Endothelial cell of umbilical vein (primary cell): ENCODE data around the gene ZC3H18. TPM values are rescaled to one million over a fixed set of nuclear protein-coding genes. Genes with fewer than 3 reads are reported as not detected.

Experiments
- BruUV-seq: library from RNA; stranded (reverse); fragments of 400-500 nt; replicated peaks from 2 replicates; lab custom pipeline; 2021; lab: Mats Ljungman, UMichigan
- CTCF ChIA-PET: fragments of 300-600, 350-600 bp; sonication (Branson Sonifier 250); formaldehyde crosslinking; loops from one replicate; lab custom pipeline; 2021; ENCODE audit warnings: antibody characterized with exemption, inconsistent platforms; lab: Charles Lee
- POLR2A ChIA-PET: fragments of 300-600, 350-600 bp; sonication (Branson Sonifier 250); formaldehyde crosslinking; loops from one replicate; lab custom pipeline; 2021; ENCODE audit warnings: antibody characterized with exemption, inconsistent platforms; lab: Charles Lee
- DNase-seq: peaks from one replicate; pipeline ENCODE4 v3.0.0-alpha.2; 2011; ENCODE audit warnings: low read depth, low spot score
- FAIRE-seq: peaks from 2 replicates; lab custom pipeline; 2011; peaks lifted over from hg19 to GRCh38; lab: Jason Lieb, UNC
- H2AFZ ChIP-seq: 2 replicates; pipeline ENCODE4 v1.6.0; 2012; ENCODE audit warnings: low read depth, low read length, control low read depth, inconsistent platforms
- H3K27ac ChIP-seq: 2 replicates; pipeline ENCODE4 v1.5.1; 2011; ENCODE audit warnings: low read depth, mild to moderate bottlenecking, control low read depth, low read length, moderate library complexity; ENCODE audit not compliant: insufficient read depth
- H3K27me3 ChIP-seq, 2 experiments: 2 replicates each; pipeline versions ENCODE4 v1.6.0 to v1.6.1; 2011; ENCODE audit warnings: low read length in 2 of 2, mixed read lengths in 1 of 2; ENCODE audit not compliant: control insufficient read depth in 2 of 2, insufficient read depth in 2 of 2
- H3K36me3 ChIP-seq, 2 experiments: 2 replicates in 1 of 2; 3 replicates in 1 of 2; pipeline ENCODE4 v1.5.1; 2011; ENCODE audit warnings: low read length in 2 of 2, mild to moderate bottlenecking in 1 of 2, moderate library complexity in 1 of 2; ENCODE audit not compliant: control insufficient read depth in 2 of 2, insufficient read depth in 2 of 2; ENCODE audit errors: extremely low read depth in 1 of 2
- H3K4me1 ChIP-seq: 3 replicates; pipeline ENCODE4 v1.5.1; 2011; ENCODE audit warnings: mild to moderate bottlenecking, low read length; ENCODE audit not compliant: control insufficient read depth, insufficient read depth; ENCODE audit errors: extremely low read depth
- H3K4me2 ChIP-seq: 2 replicates; pipeline ENCODE4 v1.6.1; 2011; ENCODE audit warnings: low read length, control low read depth, mixed read lengths; ENCODE audit not compliant: insufficient read depth
- H3K4me3 ChIP-seq, 3 experiments: fragments of 200-600 bp in 1 of 3; sonication (generic), shearing (Covaris generic) in 1 of 3; replicated peaks in 1 of 3; 2 replicates each; pipeline ENCODE4 v1.5.1; 2011 to 2016; ENCODE audit warnings: control low read depth in 3 of 3, low read length in 3 of 3, mild to moderate bottlenecking in 2 of 3, inconsistent platforms in 1 of 3, low read depth in 1 of 3, moderate library complexity in 1 of 3; ENCODE audit not compliant: insufficient read depth in 1 of 3
- H3K79me2 ChIP-seq: 2 replicates; pipeline ENCODE4 v1.6.0; 2012; ENCODE audit warnings: low read length, inconsistent platforms; ENCODE audit not compliant: control insufficient read depth, insufficient read depth
- H3K9ac ChIP-seq: replicated peaks from 2 replicates; pipeline ENCODE3; 2011; ENCODE audit warnings: low read length, control low read depth; ENCODE audit not compliant: insufficient read depth; ENCODE audit errors: extremely low read depth
- H3K9me1 ChIP-seq: replicated peaks from 3 replicates; pipeline ENCODE4 v1.6.0; 2011; ENCODE audit warnings: mild to moderate bottlenecking, low read length; ENCODE audit not compliant: control insufficient read depth, insufficient read depth; ENCODE audit errors: extremely low read depth
- H3K9me3 ChIP-seq: replicated peaks from 2 replicates; pipeline ENCODE4 v1.5.1; 2012; ENCODE audit warnings: low read length, inconsistent platforms; ENCODE audit not compliant: control insufficient read depth, insufficient read depth
- H4K20me1 ChIP-seq: replicated peaks from 2 replicates; pipeline ENCODE3; 2011; ENCODE audit warnings: mild to moderate bottlenecking, low read length; ENCODE audit not compliant: control insufficient read depth, insufficient read depth; ENCODE audit errors: extremely low read depth
- FOS ChIP-seq: IDR thresholded peaks from 2 replicates; pipeline ENCODE4 v1.6.1; 2011; ENCODE audit warnings: mild to moderate bottlenecking, low read length, moderate library complexity, borderline replicate concordance; ENCODE audit not compliant: insufficient read depth
- GATA2 ChIP-seq: IDR thresholded peaks from 2 replicates; pipeline ENCODE4 v1.7.0; 2011; ENCODE audit warnings: low read depth, mild to moderate bottlenecking, moderate library complexity, mixed read lengths, low read length; ENCODE audit not compliant: insufficient read length, insufficient read depth
- JUN ChIP-seq: IDR thresholded peaks from 2 replicates; pipeline ENCODE4 v1.6.1; 2011; ENCODE audit warnings: borderline replicate concordance, low read depth; ENCODE audit not compliant: insufficient read length, insufficient read depth
- MYC ChIP-seq: IDR thresholded peaks from one replicate; pipeline ENCODE4 v1.6.1; 2011; ENCODE audit warnings: mild to moderate bottlenecking, low read depth, low read length
- POLR2A ChIP-seq: IDR thresholded peaks from 2 replicates; pipeline ENCODE4 v1.6.1; 2012; ENCODE audit warnings: low read depth, mild to moderate bottlenecking, control low read depth, low read length
- POLR2AphosphoS5 ChIP-seq: IDR thresholded peaks from 2 replicates; pipeline ENCODE4 v1.6.1; 2012; ENCODE audit warnings: low read depth, mild to moderate bottlenecking, control low read depth, low read length, moderate library complexity; ENCODE audit not compliant: insufficient read depth
- dilution Hi-C: fragments of 300-500 bp; cut with MboI; formaldehyde crosslinking; loops from one replicate; pipeline ENCODE4 v1.15.0; 2019; ENCODE audit warnings: low sequenced_read_pairs; ENCODE audit not compliant: extremely low pct_ligation_motif_present
- intact Hi-C: fragments of 100-400 bp; cut with micrococcal nuclease; formaldehyde crosslinking; loops from one replicate; pipeline ENCODE4 v1.10.0; 2022
- polyA plus RNA-seq, 4 experiments: library from polyadenylated mRNA; depleted of rRNA in 3 of 4; stranded (reverse) in 3 of 4; unstranded in 1 of 4; fragments of >200 nt; gene quantifications; 2 replicates each; pipeline versions ENCODE4 v1.2.1 to v1.2.3, GENCODE V29; 2011 to 2012; ENCODE audit warnings: missing spikeins in 1 of 4
- total RNA-seq: library from RNA; stranded (reverse); gene quantifications from 2 replicates; pipeline ENCODE4 v1.2.3, GENCODE V29; 2021
- TF ChIP-seq, protein P1 (sequence below), 2 donors: IDR thresholded peaks; 1 replicate in 1 of 2; 2 replicates in 1 of 2; pipeline ENCODE4 v1.5.1; 2011; ENCODE audit warnings: low read length in 2 of 2, mild to moderate bottlenecking in 2 of 2, moderate library complexity in 2 of 2, control low read depth in 1 of 2, inconsistent platforms in 1 of 2, low read depth in 1 of 2; ENCODE audit not compliant: insufficient read depth in 1 of 2; ENCODE audit errors: extremely low read depth in 1 of 2
- TF ChIP-seq, protein P2 (sequence below): IDR thresholded peaks from 2 replicates; pipeline ENCODE4 v1.6.1; 2011; ENCODE audit not compliant: insufficient read depth, insufficient read length

Gene ZC3H18
- total and polyA plus RNA-seq, 2 donors (not counting 3 experiments of a cell fraction or from before 2014, with no cell fraction given), result 12.1 to 52.8 TPM

DNA sequence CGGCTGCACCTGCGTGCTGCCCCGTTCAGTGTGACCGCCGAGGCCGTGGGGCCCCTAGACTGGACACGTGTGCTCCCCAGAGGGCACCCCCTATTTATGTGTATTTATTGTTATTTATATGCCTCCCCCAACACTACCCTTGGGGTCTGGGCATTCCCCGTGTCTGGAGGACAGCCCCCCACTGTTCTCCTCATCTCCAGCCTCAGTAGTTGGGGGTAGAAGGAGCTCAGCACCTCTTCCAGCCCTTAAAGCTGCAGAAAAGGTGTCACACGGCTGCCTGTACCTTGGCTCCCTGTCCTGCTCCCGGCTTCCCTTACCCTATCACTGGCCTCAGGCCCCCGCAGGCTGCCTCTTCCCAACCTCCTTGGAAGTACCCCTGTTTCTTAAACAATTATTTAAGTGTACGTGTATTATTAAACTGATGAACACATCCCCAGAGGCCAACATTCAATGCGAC is 69.9 kb downstream of the ZC3H18 start:
- Histone ChIP-seq H3K4me1 (peaks cover 2% of the 10 kb centered on the region), H3K79me2 (no peaks in the 10 kb centered on the region), H3K9ac (no peak overlapping the region), H3K36me3 (no peaks in the 10 kb centered on the region), H2AFZ (no peak overlapping the region), H3K9me3 (no peaks in the 10 kb centered on the region), H4K20me1 (no peaks in the 10 kb centered on the region), H3K4me2 (no peak overlapping the region), H3K27ac (no peak overlapping the region), H3K4me3 (no peak overlapping the region), H3K27me3 (peaks cover 9 to 19% of the 10 kb centered on the region in 2 experiments), H3K9me1 (no peaks in the 10 kb centered on the region)
- intact Hi-C loops (no loop called here), dilution Hi-C loops (no loop called here)
- BruUV-seq, result no TSS peak
- no peak for FAIRE-seq
- CTCF ChIA-PET, result no interaction called here
- TF ChIP-seq POLR2AphosphoS5 (no peak), POLR2A (no peak)
- POLR2A ChIA-PET, result no interaction called here
- no peak for DNase-seq

DNA sequence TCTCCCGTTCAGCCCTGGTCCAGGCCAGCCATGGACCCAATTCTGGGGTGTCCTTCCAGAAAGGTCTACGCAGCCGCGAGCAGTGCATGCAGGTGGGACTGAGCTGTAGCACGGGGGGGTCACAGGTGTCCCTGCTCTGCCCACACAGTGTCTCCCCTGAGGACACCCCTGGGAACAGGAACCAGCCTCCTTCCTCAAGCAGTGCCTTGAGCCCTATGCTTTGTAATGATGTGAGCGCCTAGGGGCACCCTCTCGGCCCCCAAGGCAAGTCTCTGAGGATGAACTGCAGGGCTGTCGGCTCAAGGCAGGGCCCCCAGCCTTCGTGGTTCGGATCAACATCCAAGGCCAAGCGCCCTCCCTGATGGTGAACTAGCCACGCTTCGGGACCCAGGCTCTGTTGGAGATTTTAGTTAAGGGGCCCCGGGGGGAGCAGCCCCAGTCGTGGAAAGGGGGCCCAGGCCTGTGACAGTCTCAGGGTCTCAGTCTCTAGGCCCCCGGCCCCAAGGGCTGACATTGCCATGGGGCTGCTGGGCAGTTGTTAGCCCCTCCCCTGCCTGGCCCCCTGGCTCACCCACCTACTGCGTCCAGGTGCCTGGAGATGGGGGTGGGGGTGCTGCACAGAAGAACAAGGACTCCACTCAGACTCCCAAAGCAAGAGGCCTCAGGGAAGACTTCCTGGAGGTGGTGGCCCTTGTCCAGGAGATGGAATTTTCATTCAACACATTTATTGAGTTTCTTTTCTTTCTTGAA is 70.5 kb downstream of the ZC3H18 start:
- POLR2A ChIA-PET, result no interaction called here
- Histone ChIP-seq H3K9me1 (no peaks in the 10 kb centered on the region), H3K79me2 (no peaks in the 10 kb centered on the region), H3K36me3 (no peaks in the 10 kb centered on the region), H3K4me1 (no peaks in the 10 kb centered on the region), H3K9me3 (no peaks in the 10 kb centered on the region), H3K9ac (no peak overlapping the region), H3K4me2 (no peak overlapping the region), H2AFZ (no peak overlapping the region), H3K27me3 (peaks cover 9 to 19% of the 10 kb centered on the region in 2 experiments), H3K4me3 (no peak overlapping the region), H3K27ac (no peak overlapping the region), H4K20me1 (no peaks in the 10 kb centered on the region)
- no peak for DNase-seq
- no peak for FAIRE-seq
- CTCF ChIA-PET, result no interaction called here
- dilution Hi-C loops, result no loop called here
- TF ChIP-seq POLR2AphosphoS5 (no peak), JUN (no peak), POLR2A (no peak), GATA2 (no peak), MYC (no peak), FOS (no peak)
- TF ChIP-seq, protein P1, sequence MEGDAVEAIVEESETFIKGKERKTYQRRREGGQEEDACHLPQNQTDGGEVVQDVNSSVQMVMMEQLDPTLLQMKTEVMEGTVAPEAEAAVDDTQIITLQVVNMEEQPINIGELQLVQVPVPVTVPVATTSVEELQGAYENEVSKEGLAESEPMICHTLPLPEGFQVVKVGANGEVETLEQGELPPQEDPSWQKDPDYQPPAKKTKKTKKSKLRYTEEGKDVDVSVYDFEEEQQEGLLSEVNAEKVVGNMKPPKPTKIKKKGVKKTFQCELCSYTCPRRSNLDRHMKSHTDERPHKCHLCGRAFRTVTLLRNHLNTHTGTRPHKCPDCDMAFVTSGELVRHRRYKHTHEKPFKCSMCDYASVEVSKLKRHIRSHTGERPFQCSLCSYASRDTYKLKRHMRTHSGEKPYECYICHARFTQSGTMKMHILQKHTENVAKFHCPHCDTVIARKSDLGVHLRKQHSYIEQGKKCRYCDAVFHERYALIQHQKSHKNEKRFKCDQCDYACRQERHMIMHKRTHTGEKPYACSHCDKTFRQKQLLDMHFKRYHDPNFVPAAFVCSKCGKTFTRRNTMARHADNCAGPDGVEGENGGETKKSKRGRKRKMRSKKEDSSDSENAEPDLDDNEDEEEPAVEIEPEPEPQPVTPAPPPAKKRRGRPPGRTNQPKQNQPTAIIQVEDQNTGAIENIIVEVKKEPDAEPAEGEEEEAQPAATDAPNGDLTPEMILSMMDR (IDR thresholded peaks at IDR 0.05; ENCODE audit: extremely low read depth in 1 of 2, insufficient read depth in 1 of 2, low read depth in 1 of 2, low read length in 2 of 2), result no peak
- TF ChIP-seq, protein P2, sequence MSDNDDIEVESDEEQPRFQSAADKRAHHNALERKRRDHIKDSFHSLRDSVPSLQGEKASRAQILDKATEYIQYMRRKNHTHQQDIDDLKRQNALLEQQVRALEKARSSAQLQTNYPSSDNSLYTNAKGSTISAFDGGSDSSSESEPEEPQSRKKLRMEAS, result no peak
- no TSS peak for BruUV-seq
- intact Hi-C loops, result no loop called here
